Activated naive CD4-positive, alpha-beta T cell treated with anti-CD3 and anti-CD28 coated beads, Interleukin-2, amount 50 U/mL, for 72 hours (primary cell): ENCODE measurements around the gene GOLGA7B. TPM values are rescaled to one million over a fixed set of nuclear protein-coding genes. Genes with fewer than 3 reads are reported as not detected.
"Not testable (repeated sequence)": the region's sequence is repeated elsewhere in the genome, so short reads cannot be mapped to it uniquely, and the experiment has no call there.

Experiments used
- ATAC-seq, 2 donors: fragments of 150-1000 bp; cut with Tn5 transposase; 2 replicates each; pipeline ENCODE4 v1.10.0; 2021; ENCODE audit warnings: mild to moderate bottlenecking in 2 of 2, moderate library complexity in 2 of 2
- DNase-seq, 2 donors: peaks; one replicate each; pipeline ENCODE4 v3.0.0; 2021 to 2022; ENCODE audit warnings: low spot score in 2 of 2
- H3K27ac Mint-ChIP-seq, 2 donors: one replicate each; pipeline ENCODE4 v1.8.0; 2022; ENCODE audit warnings: mild to moderate bottlenecking in 2 of 2, mixed read lengths in 2 of 2
- H3K36me3 Mint-ChIP-seq, 2 donors: one replicate each; pipeline ENCODE4 v1.8.0; 2022; ENCODE audit warnings: mixed read lengths in 2 of 2
- H3K9me3 Mint-ChIP-seq, 2 donors: one replicate each; pipeline ENCODE4 v1.8.0; 2022; ENCODE audit warnings: mixed read lengths in 2 of 2
- total RNA-seq, 2 donors: library from RNA; stranded (reverse); gene quantifications; one replicate each; pipeline ENCODE4 v1.2.3, GENCODE V29; 2022

Gene GOLGA7B
- total RNA-seq, 2 donors from 2014 or later, result 0.41 to 0.88 TPM

DNA sequence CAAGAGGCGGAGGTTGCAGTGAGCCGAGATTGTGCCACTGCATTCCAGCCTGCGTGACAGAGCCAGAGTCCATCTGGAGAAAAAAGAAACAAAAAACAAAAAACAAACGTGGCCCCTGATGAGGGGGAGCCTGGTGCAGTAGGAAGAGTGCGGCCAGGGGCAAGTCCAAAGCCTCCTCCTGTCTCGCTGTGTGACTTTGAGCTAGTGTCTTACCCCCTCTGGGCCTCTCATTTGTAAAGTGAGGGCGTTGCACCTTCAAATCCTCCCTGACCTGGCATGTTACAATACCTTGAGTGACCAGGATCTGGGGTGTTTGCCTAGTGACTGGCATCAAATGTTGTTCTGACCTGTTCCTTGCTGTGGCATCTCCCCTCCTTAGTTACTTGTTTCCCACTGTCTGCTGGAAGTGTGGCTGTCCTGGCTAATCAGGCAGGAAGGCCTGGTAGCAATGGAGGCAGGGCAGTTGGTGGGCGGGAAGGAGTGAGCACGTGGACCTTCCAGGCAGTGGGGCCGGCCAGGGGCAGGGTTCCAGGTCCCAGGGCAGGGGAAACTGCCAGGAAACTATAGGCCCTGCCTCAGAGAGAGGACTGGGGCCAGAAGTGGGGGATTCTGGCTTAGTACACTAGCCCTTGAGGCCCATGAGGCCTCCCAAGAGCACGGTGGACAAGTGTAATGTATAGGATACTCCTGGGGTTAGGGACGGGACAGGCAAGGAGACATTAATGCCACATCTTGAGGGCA is 24.5 kb upstream of the GOLGA7B start:
- DNase-seq (no peak), ATAC-seq (no peak)
- Mint-ChIP-seq H3K36me3 (no peaks in the 10 kb centered on the region), H3K9me3 (no peaks in the 10 kb centered on the region), H3K27ac (peak overlapping the region in 1 of 2 donors; percentile 23)

DNA sequence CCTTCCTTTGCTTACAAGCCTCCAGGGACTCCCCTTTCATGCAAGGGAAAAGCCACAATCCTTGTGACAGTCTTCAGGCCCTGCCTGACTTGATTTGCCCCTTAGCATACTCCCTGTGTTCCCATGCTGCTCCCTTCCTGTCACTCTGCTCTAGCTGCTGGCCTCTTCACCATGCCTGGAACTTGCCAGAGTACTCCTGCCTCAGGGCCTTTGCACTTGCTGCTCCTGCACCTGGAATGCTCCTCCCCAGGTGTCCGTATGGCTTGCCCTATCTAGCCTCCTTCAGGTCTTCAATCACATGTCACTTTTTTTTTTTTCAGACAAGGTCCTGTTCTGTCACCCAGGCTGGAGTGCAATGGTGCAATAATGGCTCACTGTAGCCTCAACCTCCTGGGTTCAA is 22.8 kb upstream of the GOLGA7B start:
- no peak for ATAC-seq
- Mint-ChIP-seq H3K27ac (no peak overlapping the region), H3K9me3 (no peaks in the 10 kb centered on the region), H3K36me3 (no peaks in the 10 kb centered on the region)
- DNase-seq, result no peak

DNA sequence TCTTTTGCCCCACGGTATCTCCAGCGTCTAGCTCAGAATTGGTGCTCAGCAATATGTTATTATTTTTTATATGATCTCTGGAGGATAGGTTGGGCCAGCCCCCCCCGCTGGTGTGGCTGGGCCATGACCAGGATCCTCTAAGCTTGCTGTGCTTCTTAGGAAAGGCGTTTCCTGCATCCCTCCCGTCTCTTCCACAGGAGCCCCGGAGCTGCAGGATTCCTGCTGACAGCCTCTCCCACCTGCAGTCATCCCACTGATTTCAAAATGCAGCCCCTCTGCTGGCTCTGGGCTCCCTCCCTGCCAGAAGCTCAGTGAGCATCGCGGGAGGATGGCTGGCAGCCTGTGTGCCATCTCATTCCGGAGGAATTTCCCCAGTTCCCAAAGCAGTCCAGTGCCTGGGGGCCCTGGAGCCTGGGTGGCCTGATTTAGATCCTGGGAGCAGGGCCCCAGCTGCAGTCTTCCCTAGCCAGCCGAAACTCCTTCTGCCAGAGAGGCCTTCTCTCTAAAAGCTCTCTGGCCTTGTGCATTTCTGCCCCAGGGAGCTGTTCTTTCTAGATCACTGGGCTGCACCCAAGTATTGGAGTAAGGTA is 21.8 kb upstream of the GOLGA7B start:
- Mint-ChIP-seq H3K9me3 (no peaks in the 10 kb centered on the region), H3K36me3 (no peaks in the 10 kb centered on the region), H3K27ac (no peak overlapping the region)
- ATAC-seq, result no peak
- DNase-seq, result no peak

DNA sequence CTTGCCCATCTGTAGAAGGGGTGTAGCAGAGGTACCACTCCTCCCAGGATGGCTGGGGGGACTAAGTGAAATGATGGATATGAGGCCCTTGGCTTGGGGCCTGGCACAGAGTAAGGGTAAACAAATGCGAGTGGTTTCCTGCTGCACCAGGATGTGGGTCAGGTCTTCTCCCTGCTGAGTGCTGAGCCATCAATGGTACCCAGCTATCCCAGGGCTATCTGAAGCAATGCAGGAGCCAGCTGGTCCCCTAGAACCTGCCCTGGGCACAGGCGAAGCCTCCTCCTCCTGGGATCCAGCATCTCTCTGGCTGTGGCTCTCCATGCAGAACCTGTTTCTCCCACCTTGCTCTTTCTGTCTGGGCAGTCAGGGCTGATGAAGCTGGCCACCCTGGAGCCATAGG is 20.9 kb upstream of the GOLGA7B start:
- Mint-ChIP-seq H3K9me3 (no peaks in the 10 kb centered on the region), H3K36me3 (no peaks in the 10 kb centered on the region), H3K27ac (peak overlapping the region; percentile 16 to 21)
- no peak for DNase-seq
- ATAC-seq, result peak in 1 of 2 donors; percentile 40

DNA sequence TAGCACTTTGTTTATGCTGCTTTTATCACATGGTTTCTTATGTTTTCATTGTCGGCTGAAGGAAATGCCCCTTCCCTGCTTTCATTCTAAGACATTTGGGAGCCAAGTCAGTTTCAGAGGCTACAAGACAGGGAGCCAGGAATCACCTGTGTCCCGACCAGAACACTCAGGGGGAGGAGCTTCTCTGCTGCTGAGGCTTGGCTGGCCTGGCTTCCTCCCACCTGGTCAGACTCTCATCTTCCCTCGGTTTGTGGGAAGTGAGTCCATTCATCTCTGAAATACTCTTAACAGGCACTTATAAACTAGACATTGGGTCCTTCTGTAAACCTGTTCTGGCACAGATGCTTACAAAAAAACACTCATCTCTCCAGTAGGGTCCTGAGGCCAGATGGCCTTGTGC is 19.6 kb upstream of the GOLGA7B start:
- Mint-ChIP-seq H3K27ac (no peak overlapping the region), H3K36me3 (no peaks in the 10 kb centered on the region), H3K9me3 (no peaks in the 10 kb centered on the region)
- no peak for DNase-seq
- no peak for ATAC-seq

DNA sequence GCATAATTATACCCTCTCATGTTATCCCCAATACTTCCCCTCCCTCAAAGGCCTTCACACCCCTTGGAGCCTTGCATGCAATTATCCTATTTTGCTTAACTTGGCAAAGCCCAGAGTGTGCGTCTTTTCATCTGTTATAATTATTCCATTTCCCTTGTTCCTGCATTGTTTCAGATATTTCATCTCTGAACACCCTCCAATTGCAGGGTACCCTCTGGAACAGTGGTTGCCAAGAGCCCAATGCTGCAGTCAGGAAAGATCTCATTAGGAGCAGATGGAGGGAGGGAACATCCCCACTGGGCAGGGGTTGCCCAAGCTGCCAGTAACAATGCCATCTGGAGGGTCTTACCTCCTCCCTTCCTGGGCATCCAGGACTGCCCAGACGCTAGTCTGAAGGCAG is 18.4 kb upstream of the GOLGA7B start:
- Mint-ChIP-seq H3K27ac (no peak overlapping the region), H3K9me3 (peaks cover 3% of the 10 kb centered on the region in 2 donors), H3K36me3 (peaks cover under 1 to 3% of the 10 kb centered on the region in 2 donors)
- DNase-seq, result no peak
- ATAC-seq, result no peak

DNA sequence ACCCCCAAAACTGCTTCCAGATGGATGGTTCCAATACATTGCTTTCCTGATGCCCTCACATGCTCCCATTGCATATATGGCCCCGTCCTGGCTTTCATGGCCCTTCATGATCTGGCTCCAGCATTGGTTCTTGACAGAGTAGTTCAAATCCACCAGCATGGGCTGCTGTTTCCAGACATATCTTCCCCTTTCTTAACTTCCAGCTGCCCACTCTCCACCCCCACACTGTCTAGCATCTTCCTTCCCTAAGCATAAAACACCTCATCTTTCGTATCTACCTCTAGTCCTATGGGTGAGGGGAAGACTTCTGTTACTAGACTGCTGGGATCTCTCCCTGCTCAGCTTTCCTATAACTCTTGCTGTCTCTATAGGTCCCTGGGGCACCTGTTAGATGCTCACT is 13.2 kb upstream of the GOLGA7B start:
- ATAC-seq (no peak), DNase-seq (no peak)
- H3K27ac Mint-ChIP-seq, result no peak overlapping the region
- peaks cover 8 to 10% of the 10 kb centered on the region in 2 donors for H3K36me3 Mint-ChIP-seq
- peaks cover 8 to 12% of the 10 kb centered on the region in 2 donors for H3K9me3 Mint-ChIP-seq

DNA sequence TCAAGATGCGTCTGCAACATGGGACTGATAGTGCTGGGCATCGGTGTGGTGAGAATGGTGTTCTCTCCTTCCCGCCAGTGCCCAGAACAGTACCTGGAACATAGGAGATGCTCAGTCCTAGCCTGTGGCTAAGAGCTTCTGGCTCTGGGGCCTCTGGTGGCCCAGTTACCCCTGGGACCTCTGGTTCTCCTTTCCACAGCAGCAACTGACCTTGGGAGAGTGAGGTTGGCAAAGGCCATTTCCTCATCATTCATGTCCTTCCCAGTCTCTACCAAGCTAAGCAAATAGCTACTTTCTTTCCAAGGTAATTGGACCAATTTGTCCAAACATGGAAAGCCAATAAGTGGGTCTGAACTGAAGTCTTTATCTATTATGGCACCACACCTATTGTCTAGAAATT is 11.6 kb upstream of the GOLGA7B start:
- H3K27ac Mint-ChIP-seq, result no peak overlapping the region
- H3K9me3 Mint-ChIP-seq, result peaks cover 8 to 12% of the 10 kb centered on the region in 2 donors
- DNase-seq (no peak), ATAC-seq (no peak)
- peaks cover 8 to 10% of the 10 kb centered on the region in 2 donors for H3K36me3 Mint-ChIP-seq

DNA sequence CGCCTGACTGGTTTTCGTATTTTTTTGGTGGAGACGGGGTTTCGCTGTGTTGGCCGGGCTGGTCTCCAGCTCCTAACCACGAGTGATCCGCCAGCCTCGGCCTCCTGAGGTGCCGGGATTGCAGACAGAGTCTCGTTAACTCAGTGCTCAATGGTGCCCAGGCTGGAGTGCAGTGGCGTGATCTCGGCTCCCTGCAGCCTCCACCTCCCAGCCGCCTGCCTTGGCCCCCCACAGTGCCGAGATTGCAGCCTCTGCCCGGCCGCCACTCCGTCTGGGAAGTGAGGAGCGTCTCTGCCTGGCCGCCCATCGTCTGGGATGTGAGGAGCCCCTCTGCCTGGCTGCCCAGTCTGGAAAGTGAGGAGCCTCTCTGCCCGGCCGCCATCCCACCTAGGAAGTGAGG is 8.5 kb upstream of the GOLGA7B start:
- H3K36me3 Mint-ChIP-seq, ATAC-seq: not testable (repeated sequence)
- peaks cover 6 to 11% of the 10 kb centered on the region in 2 donors for H3K9me3 Mint-ChIP-seq

DNA sequence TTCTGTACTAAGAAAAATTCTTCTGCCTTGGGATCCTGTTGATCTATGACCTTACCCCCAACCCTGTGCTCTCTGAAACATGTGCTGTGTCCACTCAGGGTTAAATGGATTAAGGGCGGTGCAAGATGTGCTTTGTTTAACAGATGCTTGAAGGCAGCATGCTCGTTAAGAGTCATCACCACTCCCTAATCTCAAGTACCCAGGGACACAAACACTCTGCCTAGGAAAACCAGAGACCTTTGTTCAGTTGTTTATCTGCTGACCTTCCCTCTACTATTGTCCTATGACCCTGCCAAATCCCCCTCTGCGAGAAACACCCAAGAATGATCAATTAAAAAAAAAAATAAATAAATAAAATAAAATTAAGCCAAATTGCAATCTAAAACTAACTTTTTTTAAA is 7.5 kb upstream of the GOLGA7B start:
- H3K36me3 Mint-ChIP-seq, H3K27ac Mint-ChIP-seq, ATAC-seq, DNase-seq, H3K9me3 Mint-ChIP-seq: not testable (repeated sequence)

More for the DNA sequence above, 8.5 kb upstream of the GOLGA7B start:
- H3K27ac Mint-ChIP-seq, DNase-seq: not testable (repeated sequence)

DNA sequence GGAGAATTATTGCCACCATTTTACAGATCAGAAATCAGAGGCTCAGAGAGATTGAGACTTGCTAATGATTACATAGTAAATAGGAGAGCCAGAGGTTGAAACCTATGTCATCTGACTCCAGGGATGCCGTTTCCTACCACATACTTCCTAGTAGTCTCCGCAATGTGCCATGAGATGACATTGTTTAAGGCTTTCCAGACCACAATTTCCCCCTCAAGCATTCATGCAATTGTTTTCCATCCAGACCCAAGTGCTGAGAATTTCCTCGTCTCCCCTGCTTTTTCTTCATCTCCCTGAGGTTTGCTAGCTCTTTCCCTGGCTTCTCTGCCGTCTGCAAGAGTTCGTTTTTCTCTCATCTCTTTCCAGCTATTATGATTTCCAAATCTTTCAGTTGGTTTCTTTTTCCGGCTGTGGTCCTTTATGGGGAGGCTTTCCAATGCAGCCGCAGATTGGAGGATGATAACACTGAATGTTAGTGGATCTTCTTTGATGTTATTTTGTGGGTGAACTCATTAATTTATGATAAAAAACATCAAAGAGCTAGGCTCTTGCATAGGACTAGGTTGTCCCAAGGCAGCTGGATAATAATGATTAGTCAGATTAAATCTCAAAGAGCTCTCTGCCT is 6.9 kb upstream of the GOLGA7B start:
- ATAC-seq (no peak), DNase-seq (no peak)
- H3K9me3 Mint-ChIP-seq, result no peaks in the 10 kb centered on the region
- H3K27ac Mint-ChIP-seq, result no peak overlapping the region
- H3K36me3 Mint-ChIP-seq, result no peaks in the 10 kb centered on the region

DNA sequence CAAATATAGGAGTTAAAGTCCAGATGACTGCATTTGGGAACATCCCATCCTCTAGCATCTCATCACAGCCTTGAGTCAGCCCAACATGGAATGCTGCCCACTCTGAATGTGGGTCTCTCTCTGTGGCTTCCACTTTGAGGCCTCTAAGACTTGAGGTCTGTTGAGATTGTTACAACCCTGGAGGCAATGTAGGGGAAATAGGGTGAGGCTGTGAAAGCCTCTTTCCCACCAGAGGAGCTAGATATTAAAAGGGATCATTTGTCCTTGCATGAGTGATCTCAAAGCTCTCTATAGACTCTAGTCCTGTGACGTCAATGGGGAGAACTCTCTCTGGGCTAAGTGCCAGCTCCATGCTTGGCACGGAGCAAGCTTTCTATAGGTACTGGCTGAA is 6.4 kb upstream of the GOLGA7B start:
- Mint-ChIP-seq H3K27ac (no peak overlapping the region), H3K36me3 (no peaks in the 10 kb centered on the region), H3K9me3 (no peaks in the 10 kb centered on the region)
- ATAC-seq (no peak), DNase-seq (no peak)

DNA sequence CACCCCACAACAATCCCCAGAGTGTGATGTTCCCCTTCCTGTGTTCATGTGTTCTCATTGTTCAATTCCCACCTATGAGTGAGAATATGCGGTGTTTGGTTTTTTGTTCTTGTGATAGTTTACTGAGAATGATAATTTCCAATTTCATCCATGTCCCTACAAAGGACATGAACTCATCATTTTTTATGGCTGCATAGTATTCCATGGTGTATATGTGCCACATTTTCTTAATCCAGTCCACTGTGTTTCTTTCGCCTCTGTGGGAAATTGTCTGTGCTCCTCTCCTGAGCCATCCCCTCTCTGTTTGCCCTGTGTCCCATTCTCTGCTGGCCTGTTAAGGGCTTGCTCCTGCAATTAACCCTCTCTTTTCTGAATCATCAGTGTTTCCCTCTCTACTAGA is 5.7 kb upstream of the GOLGA7B start:
- H3K36me3 Mint-ChIP-seq, DNase-seq, H3K27ac Mint-ChIP-seq, H3K9me3 Mint-ChIP-seq, ATAC-seq: not testable (repeated sequence)

DNA sequence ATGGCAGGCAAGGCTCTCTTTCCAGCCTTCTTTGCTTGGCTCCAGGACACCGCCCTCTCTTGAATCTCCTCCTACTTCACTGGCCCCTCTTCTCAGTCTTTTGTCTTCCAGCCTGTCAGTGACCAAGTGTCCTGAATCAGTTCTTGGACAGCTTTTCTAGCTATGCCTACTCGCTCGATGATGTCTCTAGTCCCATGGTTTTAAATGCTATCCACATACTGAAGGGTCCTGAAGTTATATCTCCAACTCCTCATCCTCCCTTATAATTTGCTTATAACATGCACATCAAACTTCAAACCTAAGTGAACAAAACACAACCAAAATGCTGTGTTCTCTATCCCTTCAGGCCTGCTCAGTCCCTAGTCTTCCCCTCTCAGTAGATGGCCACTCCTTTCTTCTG is 5.0 kb upstream of the GOLGA7B start:
- H3K9me3 Mint-ChIP-seq, result no peaks in the 10 kb centered on the region
- no peak for DNase-seq
- ATAC-seq, result no peak
- no peak overlapping the region for H3K27ac Mint-ChIP-seq
- no peaks in the 10 kb centered on the region for H3K36me3 Mint-ChIP-seq

DNA sequence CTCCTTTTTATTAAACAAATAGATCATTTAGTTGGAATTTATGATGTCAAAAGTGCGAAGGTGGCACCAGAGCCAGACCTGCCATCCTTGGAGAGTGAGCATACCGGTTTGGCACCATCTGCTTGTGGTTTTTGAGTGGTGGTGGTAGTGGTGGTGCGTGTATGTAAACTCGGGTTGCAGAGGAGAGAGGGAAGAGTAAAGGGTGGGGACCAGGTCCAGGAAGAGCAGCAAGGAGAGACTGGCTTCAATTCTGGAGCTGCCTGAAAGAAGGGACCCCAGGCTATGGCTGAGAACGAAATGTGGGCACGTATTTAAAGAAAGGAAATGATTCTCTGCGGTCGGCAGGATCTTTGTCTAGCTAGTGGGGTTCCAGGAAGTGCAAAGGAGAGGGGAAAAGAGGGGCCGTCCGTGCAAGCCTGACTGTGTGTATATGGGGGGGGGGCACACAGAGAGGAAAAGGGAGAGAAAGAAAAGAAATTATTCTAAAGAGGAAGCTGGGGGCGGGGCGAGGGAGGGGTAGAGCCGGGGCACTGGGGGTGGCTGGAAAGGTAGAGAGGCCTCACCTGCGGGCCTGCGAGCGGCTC is 448 bp upstream of the GOLGA7B start:
- Mint-ChIP-seq H3K9me3 (no peaks in the 10 kb centered on the region), H3K36me3 (no peaks in the 10 kb centered on the region), H3K27ac (peak overlapping the region in 1 of 2 donors; percentile 53)
- no peak for DNase-seq
- ATAC-seq, result peak; percentile 23 to 52

DNA sequence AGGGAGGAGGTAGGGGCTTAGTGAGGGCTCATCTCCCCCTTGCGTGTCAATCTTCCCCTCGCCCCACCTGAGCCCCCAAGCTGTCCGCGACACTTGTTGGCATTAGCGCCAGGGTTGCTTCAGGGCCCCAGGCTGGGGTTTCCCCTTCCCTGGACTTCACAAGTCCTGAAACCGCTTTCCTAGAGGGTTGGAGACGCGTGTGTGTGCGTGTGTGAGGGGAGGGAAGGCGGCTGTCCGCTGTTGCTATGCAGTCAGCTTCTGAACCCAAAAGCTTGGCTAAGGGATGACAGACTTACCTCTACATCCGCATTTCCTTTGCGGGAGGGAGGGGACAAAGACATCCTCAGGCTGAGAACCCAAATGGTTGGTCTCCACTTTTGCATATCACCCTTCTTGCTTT is 803 bp downstream of the GOLGA7B start:
- peak overlapping the region in 1 of 2 donors; percentile 81 for H3K27ac Mint-ChIP-seq
- DNase-seq (peak in 1 of 2 donors; percentile 71), ATAC-seq (peak in 1 of 2 donors; percentile 82)
- H3K9me3 Mint-ChIP-seq, result no peaks in the 10 kb centered on the region
- H3K36me3 Mint-ChIP-seq, result no peaks in the 10 kb centered on the region

DNA sequence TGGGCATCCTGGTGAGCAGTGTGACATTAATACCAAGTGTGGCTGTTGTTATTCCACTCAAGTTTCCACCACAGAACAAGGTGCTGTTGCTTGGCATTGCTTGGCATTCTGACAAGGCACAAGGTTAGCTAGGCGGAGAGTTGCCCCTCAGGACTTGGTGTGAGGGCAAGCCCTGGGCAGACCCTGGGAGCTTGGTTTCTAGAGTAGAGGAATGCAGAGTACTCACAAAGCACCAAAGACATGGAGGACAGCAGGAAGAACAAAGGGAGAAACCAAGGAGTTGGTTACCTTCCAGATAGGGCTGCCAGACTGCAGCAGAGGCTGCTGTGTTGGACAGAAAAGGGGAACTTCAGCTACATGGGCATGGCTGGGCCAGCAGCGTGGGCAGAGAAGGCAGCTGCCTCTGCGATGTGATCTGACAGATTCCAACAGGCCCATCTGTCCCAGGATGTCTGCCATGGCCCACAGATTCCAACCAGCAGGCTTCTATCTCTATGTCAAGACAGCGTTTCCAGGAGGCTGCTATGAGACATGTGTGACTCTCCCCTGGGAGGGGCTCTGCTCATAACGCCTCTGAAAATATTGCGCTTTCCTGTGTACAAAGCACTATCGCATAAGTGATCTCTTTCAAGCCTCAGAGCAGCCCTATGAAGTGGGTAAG is 1.8 kb downstream of the GOLGA7B start:
- Mint-ChIP-seq H3K36me3 (no peaks in the 10 kb centered on the region), H3K27ac (peak overlapping the region in 1 of 2 donors; percentile 81), H3K9me3 (no peaks in the 10 kb centered on the region)
- ATAC-seq (peak in 1 of 2 donors; percentile 35), DNase-seq (no peak)
